HEK293 (cell line): Measurements from ENCODE around the gene CDH23.

Experiments
- CTCF ChIA-PET: fragments of 350-600 bp; formaldehyde crosslinking; extraction: SDS; loops from one replicate; lab custom pipeline; 2021; ENCODE audit warnings: antibody characterized with exemption; lab: Yijun Ruan, JAX
- POLR2A ChIA-PET: fragments of 300-600 bp; formaldehyde crosslinking; extraction: SDS; loops from one replicate; lab custom pipeline; 2020; ENCODE audit warnings: antibody characterized with exemption, inconsistent platforms; lab: Yijun Ruan, JAX
- H3K27ac ChIP-seq: fragments of 200-500 bp; sonication (Bioruptor generic); 2 replicates; pipeline ENCODE4 v1.5.1; 2014; ENCODE audit warnings: low read depth, low read length, control low read depth, inconsistent platforms; ENCODE audit errors: extremely low read depth
- H3K36me3 ChIP-seq, 2 experiments: fragments of 200-500 bp in 1 of 2; sonication (Bioruptor generic) in 1 of 2; 1 replicate in 1 of 2; 2 replicates in 1 of 2; pipeline ENCODE4 v1.5.1; 2014 to 2017; ENCODE audit warnings: inconsistent platforms in 2 of 2, low read length in 2 of 2; ENCODE audit not compliant: control insufficient read depth in 2 of 2, insufficient read depth in 1 of 2
- H3K4me1 ChIP-seq: fragments of 200-500 bp; sonication (Bioruptor generic); 2 replicates; pipeline ENCODE4 v1.5.1; 2014; ENCODE audit warnings: mild to moderate bottlenecking, low read length, inconsistent platforms; ENCODE audit not compliant: control insufficient read depth, insufficient read depth
- H3K4me3 ChIP-seq: 2 replicates; pipeline ENCODE4 v1.5.1; 2011; ENCODE audit warnings: low read depth, mild to moderate bottlenecking, control low read depth, low read length, moderate library complexity
- H3K9me3 ChIP-seq: fragments of 200-500 bp; sonication (Bioruptor generic); 2 replicates; pipeline ENCODE4 v1.5.1; 2014; ENCODE audit warnings: low read depth, low read length, inconsistent platforms; ENCODE audit not compliant: control insufficient read depth, insufficient read depth
- GLI2 ChIP-seq: fragments of 450-650 bp; formaldehyde crosslinking; IDR thresholded peaks from 2 replicates; pipeline ENCODE4; 2017; ENCODE audit warnings: missing biosample characterization, missing genetic modification characterization, low read depth, borderline replicate concordance
- HOXA7 ChIP-seq: sonication (generic); formaldehyde crosslinking; IDR thresholded peaks from 2 replicates; pipeline ENCODE4 v1.8.1; 2022; ENCODE audit warnings: missing genetic modification reagents, borderline replicate concordance
- KLF7 ChIP-seq: fragments of 450-650 bp; formaldehyde crosslinking; IDR thresholded peaks from 2 replicates; pipeline ENCODE4 v1.5.1; 2016; ENCODE audit warnings: missing biosample characterization, missing genetic modification characterization, borderline replicate concordance
- MEIS1 ChIP-seq: sonication (generic); formaldehyde crosslinking; IDR thresholded peaks from 2 replicates; pipeline ENCODE4 v1.8.1; 2022; ENCODE audit warnings: missing genetic modification reagents, mild to moderate bottlenecking, borderline replicate concordance
- OVOL3 ChIP-seq: fragments of 450-650 bp; formaldehyde crosslinking; IDR thresholded peaks from 2 replicates; pipeline ENCODE4 v1.5.1; 2016; ENCODE audit warnings: missing biosample characterization, missing genetic modification characterization
- PRDM1 ChIP-seq: fragments of 450-650 bp; formaldehyde crosslinking; IDR thresholded peaks from 2 replicates; pipeline ENCODE4; 2016; ENCODE audit warnings: missing biosample characterization, missing genetic modification characterization
- SALL2 ChIP-seq: fragments of 450-650 bp; formaldehyde crosslinking; IDR thresholded peaks from 2 replicates; pipeline ENCODE4 v1.5.0; 2017; ENCODE audit warnings: missing biosample characterization, mild to moderate bottlenecking, missing genetic modification characterization, borderline replicate concordance
- ZBTB1 ChIP-seq: fragments of 450-650 bp; formaldehyde crosslinking; IDR thresholded peaks from 2 replicates; pipeline ENCODE4 v1.5.1; 2016; ENCODE audit warnings: missing biosample characterization, missing genetic modification characterization
- ZBTB48 ChIP-seq: fragments of 450-650 bp; formaldehyde crosslinking; IDR thresholded peaks from 2 replicates; pipeline ENCODE4 v1.5.1; 2016; ENCODE audit warnings: missing biosample characterization, missing genetic modification characterization
- ZFP69B ChIP-seq: fragments of 450-650 bp; formaldehyde crosslinking; IDR thresholded peaks from 2 replicates; pipeline ENCODE4 v1.5.1; 2016; ENCODE audit warnings: missing biosample characterization, missing genetic modification characterization
- ZNF121 ChIP-seq: fragments of 450-650 bp; formaldehyde crosslinking; IDR thresholded peaks from 2 replicates; pipeline ENCODE4 v1.5.1; 2016; ENCODE audit warnings: missing biosample characterization, missing genetic modification characterization
- ZNF133 ChIP-seq: fragments of 450-650 bp; formaldehyde crosslinking; IDR thresholded peaks from 2 replicates; pipeline ENCODE4 v1.5.1; 2016; ENCODE audit warnings: missing biosample characterization, missing genetic modification characterization
- ZNF146 ChIP-seq: fragments of 450-650 bp; formaldehyde crosslinking; IDR thresholded peaks from 2 replicates; pipeline ENCODE4 v1.5.1; 2016; ENCODE audit warnings: missing biosample characterization, missing genetic modification characterization
- ZNF169 ChIP-seq: fragments of 450-650 bp; formaldehyde crosslinking; IDR thresholded peaks from 2 replicates; pipeline ENCODE4 v1.5.1; 2016; ENCODE audit warnings: missing biosample characterization, missing genetic modification characterization
- ZNF175 ChIP-seq: fragments of 450-650 bp; formaldehyde crosslinking; IDR thresholded peaks from 2 replicates; pipeline ENCODE4 v1.5.1; 2016; ENCODE audit warnings: missing biosample characterization, missing genetic modification characterization
- ZNF184 ChIP-seq: fragments of 450-650 bp; IDR thresholded peaks from 2 replicates; pipeline ENCODE4 v1.5.1; 2018; ENCODE audit warnings: missing biosample characterization, mild to moderate bottlenecking, missing genetic modification characterization
- ZNF19 ChIP-seq: fragments of 450-650 bp; formaldehyde crosslinking; IDR thresholded peaks from 2 replicates; pipeline ENCODE4; 2016; ENCODE audit warnings: missing biosample characterization, missing genetic modification characterization, low read depth
- ZNF239 ChIP-seq: fragments of 450-650 bp; formaldehyde crosslinking; IDR thresholded peaks from 2 replicates; pipeline ENCODE4 v1.5.1; 2016; ENCODE audit warnings: missing biosample characterization, missing genetic modification characterization
- ZNF266 ChIP-seq: fragments of 450-650 bp; formaldehyde crosslinking; IDR thresholded peaks from 2 replicates; pipeline ENCODE4 v1.5.1; 2016; ENCODE audit warnings: missing biosample characterization, missing genetic modification characterization, low read depth
- ZNF423 ChIP-seq: fragments of 450-650 bp; formaldehyde crosslinking; IDR thresholded peaks from 2 replicates; pipeline ENCODE4 v1.5.1; 2016; ENCODE audit warnings: missing biosample characterization, missing genetic modification characterization
- ZNF521 ChIP-seq: fragments of 450-650 bp; formaldehyde crosslinking; IDR thresholded peaks from 2 replicates; pipeline ENCODE4 v1.5.1; 2017; ENCODE audit warnings: missing biosample characterization, mild to moderate bottlenecking, missing genetic modification characterization
- ZNF558 ChIP-seq: fragments of 450-650 bp; formaldehyde crosslinking; IDR thresholded peaks from 2 replicates; pipeline ENCODE4 v1.5.1; 2016; ENCODE audit warnings: missing biosample characterization, missing genetic modification characterization
- ZNF561 ChIP-seq: fragments of 450-650 bp; IDR thresholded peaks from 2 replicates; pipeline ENCODE4 v1.5.1; 2018; ENCODE audit warnings: missing biosample characterization, missing genetic modification characterization, borderline replicate concordance
- ZNF600 ChIP-seq: fragments of 450-650 bp; formaldehyde crosslinking; IDR thresholded peaks from 2 replicates; pipeline ENCODE4 v1.5.1; 2016; ENCODE audit warnings: missing biosample characterization, missing genetic modification characterization
- ZSCAN30 ChIP-seq: fragments of 450-650 bp; IDR thresholded peaks from 2 replicates; pipeline ENCODE4 v1.5.1; 2018; ENCODE audit warnings: missing biosample characterization, mild to moderate bottlenecking, missing genetic modification characterization, moderate library complexity
- TF ChIP-seq, protein P1 (sequence below): fragments of 450-650 bp; formaldehyde crosslinking; IDR thresholded peaks from 2 replicates; pipeline ENCODE4; 2016; ENCODE audit warnings: missing biosample characterization, missing genetic modification characterization
- TF ChIP-seq, protein P2 (sequence below): fragments of 450-650 bp; formaldehyde crosslinking; IDR thresholded peaks from 2 replicates; pipeline ENCODE4 v1.5.1; 2016; ENCODE audit warnings: missing biosample characterization, missing genetic modification characterization
- TF ChIP-seq, protein P3 (sequence below): fragments of 450-650 bp; formaldehyde crosslinking; IDR thresholded peaks from 2 replicates; pipeline ENCODE4 v1.5.1; 2016; ENCODE audit warnings: missing biosample characterization, missing genetic modification characterization
- TF ChIP-seq, protein P4 (sequence below): fragments of 450-650 bp; IDR thresholded peaks from 2 replicates; pipeline ENCODE4 v1.5.1; 2018; ENCODE audit warnings: missing biosample characterization, missing genetic modification characterization

The CDH23 gene

DNA sequence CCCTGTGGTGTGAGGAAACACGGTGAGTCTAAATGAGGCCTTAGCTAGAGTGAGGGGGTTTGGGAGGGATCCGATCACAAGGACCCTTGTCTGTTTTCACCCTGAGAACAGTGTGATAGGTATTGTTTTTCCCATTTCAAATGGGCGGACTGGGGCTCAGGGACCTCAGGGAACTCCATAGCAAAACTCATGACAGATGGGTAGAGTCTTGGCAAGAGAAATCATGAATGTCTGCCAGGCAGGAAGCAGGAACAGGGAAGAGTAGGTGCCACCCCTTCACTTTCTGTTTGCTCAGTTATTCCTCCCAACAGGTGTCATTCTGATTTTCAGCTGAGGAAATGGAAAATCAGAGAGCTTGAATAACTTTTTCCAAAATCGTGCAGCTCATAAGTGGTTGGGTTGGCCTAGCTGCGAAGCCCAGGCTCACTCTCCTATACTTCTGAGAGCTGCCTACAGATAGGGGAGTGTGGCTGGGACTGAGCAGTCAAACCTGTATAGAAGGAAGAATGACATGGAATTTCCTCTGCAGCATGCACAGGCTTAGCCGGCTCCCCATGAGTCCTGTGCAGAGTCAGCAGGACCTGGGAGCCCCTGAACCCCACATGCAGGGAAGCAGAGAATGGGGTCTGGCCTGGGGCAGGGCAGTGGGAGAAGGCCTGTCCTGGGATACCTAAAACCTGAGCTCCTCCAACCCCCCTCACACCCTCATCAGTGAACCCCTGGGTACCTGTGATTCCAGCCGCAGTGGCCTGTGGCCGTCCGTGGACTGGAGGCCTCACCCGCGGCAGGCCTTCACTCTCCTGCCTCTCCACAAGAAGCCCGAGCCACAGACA, 340.5 kb downstream of the CDH23 start:
- H3K36me3 ChIP-seq, result no peaks in the 10 kb centered on the region
- CTCF ChIA-PET, result interaction anchor here (0.6 to 0.9 kb wide), 3 partner anchors 9 to 93 kb away, joined by 3 read pairs; no protein-coding TSS in a partner anchor
- H3K4me3 ChIP-seq, result no peak overlapping the region
- H3K4me1 ChIP-seq, result no peaks in the 10 kb centered on the region
- no peaks in the 10 kb centered on the region for H3K9me3 ChIP-seq
- TF ChIP-seq ZNF133 (tag by site-specific recombination) (no peak), ZNF175 (no peak), HOXA7 (CRISPR knock-in tag) (no peak), ZNF558 (tag by site-specific recombination) (no peak), ZNF184 (tag by site-specific recombination) (no peak), ZNF600 (tag by site-specific recombination) (no peak)
- TF ChIP-seq, protein P1, sequence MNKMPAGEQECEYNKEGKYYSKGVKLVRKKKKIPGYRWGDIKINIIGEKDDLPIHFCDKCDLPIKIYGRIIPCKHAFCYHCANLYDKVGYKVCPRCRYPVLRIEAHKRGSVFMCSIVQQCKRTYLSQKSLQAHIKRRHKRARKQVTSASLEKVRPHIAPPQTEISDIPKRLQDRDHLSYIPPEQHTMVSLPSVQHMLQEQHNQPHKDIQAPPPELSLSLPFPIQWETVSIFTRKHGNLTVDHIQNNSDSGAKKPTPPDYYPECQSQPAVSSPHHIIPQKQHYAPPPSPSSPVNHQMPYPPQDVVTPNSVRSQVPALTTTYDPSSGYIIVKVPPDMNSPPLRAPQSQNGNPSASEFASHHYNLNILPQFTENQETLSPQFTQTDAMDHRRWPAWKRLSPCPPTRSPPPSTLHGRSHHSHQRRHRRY (tag by site-specific recombination), result no peak
- TF ChIP-seq, protein P2, sequence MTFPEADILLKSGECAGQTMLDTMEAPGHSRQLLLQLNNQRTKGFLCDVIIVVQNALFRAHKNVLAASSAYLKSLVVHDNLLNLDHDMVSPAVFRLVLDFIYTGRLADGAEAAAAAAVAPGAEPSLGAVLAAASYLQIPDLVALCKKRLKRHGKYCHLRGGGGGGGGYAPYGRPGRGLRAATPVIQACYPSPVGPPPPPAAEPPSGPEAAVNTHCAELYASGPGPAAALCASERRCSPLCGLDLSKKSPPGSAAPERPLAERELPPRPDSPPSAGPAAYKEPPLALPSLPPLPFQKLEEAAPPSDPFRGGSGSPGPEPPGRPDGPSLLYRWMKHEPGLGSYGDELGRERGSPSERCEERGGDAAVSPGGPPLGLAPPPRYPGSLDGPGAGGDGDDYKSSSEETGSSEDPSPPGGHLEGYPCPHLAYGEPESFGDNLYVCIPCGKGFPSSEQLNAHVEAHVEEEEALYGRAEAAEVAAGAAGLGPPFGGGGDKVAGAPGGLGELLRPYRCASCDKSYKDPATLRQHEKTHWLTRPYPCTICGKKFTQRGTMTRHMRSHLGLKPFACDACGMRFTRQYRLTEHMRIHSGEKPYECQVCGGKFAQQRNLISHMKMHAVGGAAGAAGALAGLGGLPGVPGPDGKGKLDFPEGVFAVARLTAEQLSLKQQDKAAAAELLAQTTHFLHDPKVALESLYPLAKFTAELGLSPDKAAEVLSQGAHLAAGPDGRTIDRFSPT (tag by site-specific recombination), result no peak
- TF ChIP-seq, protein P3, sequence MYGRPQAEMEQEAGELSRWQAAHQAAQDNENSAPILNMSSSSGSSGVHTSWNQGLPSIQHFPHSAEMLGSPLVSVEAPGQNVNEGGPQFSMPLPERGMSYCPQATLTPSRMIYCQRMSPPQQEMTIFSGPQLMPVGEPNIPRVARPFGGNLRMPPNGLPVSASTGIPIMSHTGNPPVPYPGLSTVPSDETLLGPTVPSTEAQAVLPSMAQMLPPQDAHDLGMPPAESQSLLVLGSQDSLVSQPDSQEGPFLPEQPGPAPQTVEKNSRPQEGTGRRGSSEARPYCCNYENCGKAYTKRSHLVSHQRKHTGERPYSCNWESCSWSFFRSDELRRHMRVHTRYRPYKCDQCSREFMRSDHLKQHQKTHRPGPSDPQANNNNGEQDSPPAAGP (tag by site-specific recombination), result no peak
- TF ChIP-seq, protein P4, sequence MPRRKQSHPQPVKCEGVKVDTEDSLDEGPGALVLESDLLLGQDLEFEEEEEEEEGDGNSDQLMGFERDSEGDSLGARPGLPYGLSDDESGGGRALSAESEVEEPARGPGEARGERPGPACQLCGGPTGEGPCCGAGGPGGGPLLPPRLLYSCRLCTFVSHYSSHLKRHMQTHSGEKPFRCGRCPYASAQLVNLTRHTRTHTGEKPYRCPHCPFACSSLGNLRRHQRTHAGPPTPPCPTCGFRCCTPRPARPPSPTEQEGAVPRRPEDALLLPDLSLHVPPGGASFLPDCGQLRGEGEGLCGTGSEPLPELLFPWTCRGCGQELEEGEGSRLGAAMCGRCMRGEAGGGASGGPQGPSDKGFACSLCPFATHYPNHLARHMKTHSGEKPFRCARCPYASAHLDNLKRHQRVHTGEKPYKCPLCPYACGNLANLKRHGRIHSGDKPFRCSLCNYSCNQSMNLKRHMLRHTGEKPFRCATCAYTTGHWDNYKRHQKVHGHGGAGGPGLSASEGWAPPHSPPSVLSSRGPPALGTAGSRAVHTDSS, result no peak
- H3K27ac ChIP-seq, result no peak overlapping the region
- POLR2A ChIA-PET, result no interaction called here

DNA sequence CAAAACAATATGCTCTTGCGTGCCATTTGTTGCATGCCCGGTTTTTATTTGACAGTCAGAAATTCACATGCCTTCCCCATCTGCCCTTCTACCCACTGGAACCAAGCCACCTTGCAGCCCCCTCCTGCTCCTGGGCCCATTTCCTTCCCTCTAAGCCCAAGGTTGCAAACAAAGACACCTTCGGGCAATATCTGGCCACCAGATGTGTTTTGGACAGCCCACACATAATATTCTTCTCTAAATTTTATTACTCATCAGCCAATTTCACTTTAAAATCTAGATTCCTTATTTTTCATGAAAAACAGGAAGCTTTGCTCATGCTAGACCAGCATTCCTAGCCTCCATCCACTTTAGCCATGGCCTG, 341.1 kb downstream of the CDH23 start:
- TF ChIP-seq ZNF169 (tag by site-specific recombination) (no peak), MEIS1 (CRISPR knock-in tag) (no peak), ZBTB48 (tag by site-specific recombination) (no peak), GLI2 (tag by site-specific recombination) (no peak), ZNF146 (tag by site-specific recombination) (no peak), SALL2 (no peak), ZSCAN30 (no peak), ZBTB1 (tag by site-specific recombination) (no peak), PRDM1 (no peak), ZNF19 (tag by site-specific recombination) (no peak), ZNF521 (tag by site-specific recombination) (no peak), OVOL3 (no peak), ZNF133 (tag by site-specific recombination) (no peak), ZNF266 (tag by site-specific recombination) (no peak), ZNF239 (tag by site-specific recombination) (no peak), ZNF561 (tag by site-specific recombination) (no peak), ZNF423 (tag by site-specific recombination) (no peak), ZNF121 (no peak), KLF7 (no peak), ZFP69B (tag by site-specific recombination) (no peak)
- ChIA-PET POLR2A (no interaction called here), CTCF (no interaction called here)
- no peaks in the 10 kb centered on the region for H3K9me3 ChIP-seq
- no peak overlapping the region for H3K4me3 ChIP-seq
- H3K27ac ChIP-seq, result no peak overlapping the region
- H3K36me3 ChIP-seq, result no peaks in the 10 kb centered on the region
- H3K4me1 ChIP-seq, result no peaks in the 10 kb centered on the region
